HEK293 (cell line): ENCODE data around the gene WDR3.

Experiments
- CTCF ChIA-PET: fragments of 350-600 bp; formaldehyde crosslinking; extraction: SDS; loops from one replicate; lab custom pipeline; 2021; ENCODE audit warnings: antibody characterized with exemption; lab: Yijun Ruan, JAX
- POLR2A ChIA-PET: fragments of 300-600 bp; formaldehyde crosslinking; extraction: SDS; loops from one replicate; lab custom pipeline; 2020; ENCODE audit warnings: antibody characterized with exemption, inconsistent platforms; lab: Yijun Ruan, JAX
- H3K27ac ChIP-seq: fragments of 200-500 bp; sonication (Bioruptor generic); 2 replicates; pipeline ENCODE4 v1.5.1; 2014; ENCODE audit warnings: low read depth, low read length, control low read depth, inconsistent platforms; ENCODE audit errors: extremely low read depth
- H3K36me3 ChIP-seq, 2 experiments: fragments of 200-500 bp in 1 of 2; sonication (Bioruptor generic) in 1 of 2; 1 replicate in 1 of 2; 2 replicates in 1 of 2; pipeline ENCODE4 v1.5.1; 2014 to 2017; ENCODE audit warnings: inconsistent platforms in 2 of 2, low read length in 2 of 2; ENCODE audit not compliant: control insufficient read depth in 2 of 2, insufficient read depth in 1 of 2
- H3K4me1 ChIP-seq: fragments of 200-500 bp; sonication (Bioruptor generic); 2 replicates; pipeline ENCODE4 v1.5.1; 2014; ENCODE audit warnings: mild to moderate bottlenecking, low read length, inconsistent platforms; ENCODE audit not compliant: control insufficient read depth, insufficient read depth
- H3K4me3 ChIP-seq: 2 replicates; pipeline ENCODE4 v1.5.1; 2011; ENCODE audit warnings: low read depth, mild to moderate bottlenecking, control low read depth, low read length, moderate library complexity
- H3K9me3 ChIP-seq: fragments of 200-500 bp; sonication (Bioruptor generic); 2 replicates; pipeline ENCODE4 v1.5.1; 2014; ENCODE audit warnings: low read depth, low read length, inconsistent platforms; ENCODE audit not compliant: control insufficient read depth, insufficient read depth
- CTCF ChIP-seq: fragments of 450-650 bp; formaldehyde crosslinking; IDR thresholded peaks from 2 replicates; pipeline ENCODE4 v1.5.1; 2016; ENCODE audit warnings: missing biosample characterization, missing genetic modification characterization
- OVOL3 ChIP-seq: fragments of 450-650 bp; formaldehyde crosslinking; IDR thresholded peaks from 2 replicates; pipeline ENCODE4 v1.5.1; 2016; ENCODE audit warnings: missing biosample characterization, missing genetic modification characterization
- PRDM1 ChIP-seq: fragments of 450-650 bp; formaldehyde crosslinking; IDR thresholded peaks from 2 replicates; pipeline ENCODE4; 2016; ENCODE audit warnings: missing biosample characterization, missing genetic modification characterization
- PRDM4 ChIP-seq: fragments of 450-650 bp; formaldehyde crosslinking; IDR thresholded peaks from 2 replicates; pipeline ENCODE4 v1.5.1; 2017; ENCODE audit warnings: missing biosample characterization, missing genetic modification characterization
- ZNF121 ChIP-seq: fragments of 450-650 bp; formaldehyde crosslinking; IDR thresholded peaks from 2 replicates; pipeline ENCODE4 v1.5.1; 2016; ENCODE audit warnings: missing biosample characterization, missing genetic modification characterization
- ZNF133 ChIP-seq: fragments of 450-650 bp; formaldehyde crosslinking; IDR thresholded peaks from 2 replicates; pipeline ENCODE4 v1.5.1; 2016; ENCODE audit warnings: missing biosample characterization, missing genetic modification characterization
- ZNF16 ChIP-seq: fragments of 450-650 bp; formaldehyde crosslinking; IDR thresholded peaks from 2 replicates; pipeline ENCODE4 v1.5.1; 2016; ENCODE audit warnings: low read depth, missing biosample characterization, missing genetic modification characterization
- ZNF221 ChIP-seq: fragments of 450-650 bp; formaldehyde crosslinking; IDR thresholded peaks from 2 replicates; pipeline ENCODE4 v1.5.1; 2017; ENCODE audit warnings: missing biosample characterization, missing genetic modification characterization, borderline replicate concordance
- ZNF266 ChIP-seq: fragments of 450-650 bp; formaldehyde crosslinking; IDR thresholded peaks from 2 replicates; pipeline ENCODE4 v1.5.1; 2016; ENCODE audit warnings: missing biosample characterization, missing genetic modification characterization, low read depth
- ZNF274 ChIP-seq, 2 experiments: fragments of 200-500 bp in 1 of 2; fragments of 450-650 bp in 1 of 2; sonication (Bioruptor generic) in 1 of 2; formaldehyde crosslinking in 1 of 2; IDR thresholded peaks; 2 replicates each; pipeline versions ENCODE4 v1.5.1 to v1.6.1; 2014 to 2016; ENCODE audit warnings: borderline replicate concordance in 1 of 2, inconsistent platforms in 1 of 2, low read length in 1 of 2, missing biosample characterization in 1 of 2, missing genetic modification characterization in 1 of 2
- ZNF473 ChIP-seq: fragments of 450-650 bp; formaldehyde crosslinking; IDR thresholded peaks from 2 replicates; pipeline ENCODE4 v1.5.1; 2017; ENCODE audit warnings: missing biosample characterization, missing genetic modification characterization
- ZNF654 ChIP-seq: fragments of 450-650 bp; formaldehyde crosslinking; IDR thresholded peaks from 2 replicates; pipeline ENCODE4 v1.5.1; 2016; ENCODE audit warnings: low read depth, missing biosample characterization, missing genetic modification characterization
- ZNF660 ChIP-seq: fragments of 450-650 bp; IDR thresholded peaks from 2 replicates; pipeline ENCODE4 v1.5.1; 2018; ENCODE audit warnings: missing biosample characterization, mild to moderate bottlenecking, missing genetic modification characterization
- ZNF692 ChIP-seq: fragments of 450-650 bp; formaldehyde crosslinking; IDR thresholded peaks from 2 replicates; pipeline ENCODE4 v1.5.1; 2016; ENCODE audit warnings: missing biosample characterization, missing genetic modification characterization
- ZNF747 ChIP-seq: fragments of 450-650 bp; formaldehyde crosslinking; IDR thresholded peaks from 2 replicates; pipeline ENCODE4 v1.5.1; 2016; ENCODE audit warnings: missing biosample characterization, missing genetic modification characterization
- ZSCAN30 ChIP-seq: fragments of 450-650 bp; IDR thresholded peaks from 2 replicates; pipeline ENCODE4 v1.5.1; 2018; ENCODE audit warnings: missing biosample characterization, mild to moderate bottlenecking, missing genetic modification characterization, moderate library complexity

Gene WDR3

GRCh38 chr1:117895482-117896114 is 33.9 kb upstream of the WDR3 start:
- no peak overlapping the region for H3K4me3 ChIP-seq
- ChIA-PET POLR2A (no interaction called here), CTCF (interaction anchor here (0.6 to 6.1 kb wide), 32 partner anchors 9 to 836 kb away, joined by 3 to 42 read pairs (median 4); partner anchors contain the start of genes GDAP2, TTF2 and WDR3)
- no peak overlapping the region for H3K27ac ChIP-seq
- H3K9me3 ChIP-seq: no peaks in the 10 kb centered on the region
- peaks cover 0 to 51% of the 10 kb centered on the region in 2 experiments; a peak in 2 of 3 replicates for H3K36me3 ChIP-seq
- H3K4me1 ChIP-seq: no peaks in the 10 kb centered on the region
- peak; percentile 97 for TF ChIP-seq ZSCAN30 (tag by site-specific recombination)
- no peak for TF ChIP-seq ZNF473 (tag by site-specific recombination)
- TF ChIP-seq ZNF654 (tag by site-specific recombination): peak; percentile 67
- TF ChIP-seq ZNF133: no peak
- TF ChIP-seq PRDM4 (tag by site-specific recombination): peak; percentile 79
- TF ChIP-seq ZNF121 (tag by site-specific recombination): peak; percentile 81
- TF ChIP-seq PRDM1 (tag by site-specific recombination): no peak
- peak; percentile 62 for TF ChIP-seq CTCF (tag by site-specific recombination)
- 0 out of 2 replicates have a peak, but pooled peaks have one; percentile 44 for TF ChIP-seq ZNF660 (tag by site-specific recombination)

- Histone ChIP-seq H3K9me3 (no peaks in the 10 kb centered on the region), H3K4me1 (no peaks in the 10 kb centered on the region), H3K36me3 (peaks cover 0 to 61% of the 10 kb centered on the region in 2 experiments; a peak in 2 of 3 replicates)
- TF ChIP-seq ZNF274 (IDR thresholded peaks at IDR 0.05; ENCODE audit: low read length) (no peak), ZNF274 (tag by site-specific recombination; IDR thresholded peaks at IDR 0.05; ENCODE audit: borderline replicate concordance) (no peak), CTCF (tag by site-specific recombination) (no peak), ZNF266 (no peak), ZNF221 (tag by site-specific recombination) (no peak), OVOL3 (tag by site-specific recombination) (no peak), ZNF747 (tag by site-specific recombination) (no peak), ZNF692 (no peak), ZNF16 (no peak)
- TF ChIP-seq, all 188 proteins: peak for 0
- CTCF ChIA-PET: interaction anchor here (1.5 to 6.1 kb wide), 3 partner anchors 23 to 384 kb away, joined by 4 to 42 read pairs (median 39); no protein-coding TSS in a partner anchor
- Histone ChIP-seq H3K4me3 (no peak overlapping the region), H3K27ac (no peak overlapping the region)
- POLR2A ChIA-PET: no interaction called here
Observed at GRCh38 chr1:117897551-117897950, 32.0 kb upstream of the WDR3 start.
